ENCODE results near the gene IFI35. TPM values are rescaled to one million over a fixed set of nuclear protein-coding genes. Genes with fewer than 3 reads are reported as not detected.
A peak's percentile ranks its signal among the peaks of the same experiment; 100 is the strongest.
"Not testable (repeated sequence)": the region's sequence is repeated elsewhere in the genome, so short reads cannot be mapped to it uniquely, and the experiment has no call there.

IFI35 gene
- 10 to 100 TPM in 1 of 12 donors, 1 to 10 TPM in 10, not detected in 1; 3.0 to 15.5 (median 4.6) TPM for polyA plus RNA-seq (ENCODE audit: insufficient read length in 12 of 12)
- long read RNA-seq, donor 1, partial matches to known transcripts, result 17 of 23 reads
- long read RNA-seq, donor 1, other reads (novel, unspliced or antisense), result 0 of 23 reads
- long read RNA-seq, donor 2, partial matches to known transcripts, result 0 of 1 reads
- long read RNA-seq, donor 2, other reads (novel, unspliced or antisense), result 0 of 1 reads
- long read RNA-seq, donor 3, result 0 reads
- long read RNA-seq, donor 4, partial matches to known transcripts, result 0 of 3 reads
- long read RNA-seq, donor 4, other reads (novel, unspliced or antisense), result 0 of 3 reads
- long read RNA-seq, donor 5, partial matches to known transcripts, result 0 of 5 reads
- long read RNA-seq, donor 5, other reads (novel, unspliced or antisense), result 0 of 5 reads
- long read RNA-seq, donor 6, result 0 reads
- long read RNA-seq, donor 7, partial matches to known transcripts, result 0 of 1 reads
- long read RNA-seq, donor 7, other reads (novel, unspliced or antisense), result 0 of 1 reads
- long read RNA-seq, donor 8, partial matches to known transcripts, result 0 of 1 reads
- long read RNA-seq, donor 8, other reads (novel, unspliced or antisense), result 0 of 1 reads
- long read RNA-seq, donor 9, partial matches to known transcripts, result 0 of 1 reads
- long read RNA-seq, donor 9, other reads (novel, unspliced or antisense), result 0 of 1 reads
- long read RNA-seq, donor 10, partial matches to known transcripts, result 0 of 1 reads
- long read RNA-seq, donor 10, other reads (novel, unspliced or antisense), result 0 of 1 reads
- long read RNA-seq, donor 11, transcript IFI35-204 (7 exons, 1,232 nt), result major isoform, 6 of 7 reads
- long read RNA-seq, donor 11, partial matches to known transcripts, result 0 of 7 reads
- long read RNA-seq, donor 11, other reads (novel, unspliced or antisense), result 0 of 7 reads

- peak; percentile 84 for DNase-seq
These were observed at the start of gene IFI35 for GRCh38 chr17:43006639-43007551. Gene IFI35, plus strand, starts transcription at chr17:43006784. Its CDS starts 164 bp downstream, at chr17:43006948.

- peak; percentile 95 for DNase-seq
These were observed 42.2 kb upstream of the IFI35 start, which contains the start of gene AARSD1 for GRCh38 chr17:42964161-42964932. Gene AARSD1, minus strand, starts transcription at chr17:42964454. Its CDS starts 14 bp downstream, at chr17:42964440.

- DNase-seq, result no peak
These were observed 38.7 kb upstream of the IFI35 start for GRCh38 chr17:42967925-42968324.

- no peak for DNase-seq
These were observed 37.5 kb upstream of the IFI35 start for GRCh38 chr17:42969001-42969581.

GRCh38 chr17:42971589-42971988 is 35.0 kb upstream of the IFI35 start:
- no peak for DNase-seq

- not testable (repeated sequence) for DNase-seq
These were observed 33.3 kb upstream of the IFI35 start for GRCh38 chr17:42973323-42973722.

- DNase-seq, result no peak
These were observed 31.3 kb upstream of the IFI35 start for GRCh38 chr17:42975265-42975664.

GRCh38 chr17:42975701-42976100 is 30.9 kb upstream of the IFI35 start:
- DNase-seq, result not testable (repeated sequence)

- DNase-seq, result peak; percentile 47
These were observed 26.9 kb upstream of the IFI35 start, which contains the start of gene PTGES3L for GRCh38 chr17:42979511-42980273. Gene PTGES3L, minus strand, starts transcription at chr17:42980080. Its CDS starts 27 bp downstream, at chr17:42980053.

GRCh38 chr17:42980274-42980765 is 26.3 kb upstream of the IFI35 start, which contains the start of gene RUNDC1:
Gene RUNDC1, plus strand, starts transcription at chr17:42980565. Its CDS starts 12 bp downstream, at chr17:42980577.
- peak; percentile 87 for DNase-seq

GRCh38 chr17:42980766-42981397 is 25.7 kb upstream of the IFI35 start:
- peak; percentile 14 for DNase-seq

GRCh38 chr17:42982266-42982665 is 24.3 kb upstream of the IFI35 start:
- DNase-seq, result no peak

- no peak for DNase-seq
These were observed 21.4 kb upstream of the IFI35 start for GRCh38 chr17:42985225-42985624.

- DNase-seq, result no peak
These were observed 17.4 kb upstream of the IFI35 start for GRCh38 chr17:42989141-42989540.

- DNase-seq, result no peak
These were observed 16.6 kb upstream of the IFI35 start for GRCh38 chr17:42989726-42990652.

GRCh38 chr17:42991471-42991870 is 15.1 kb upstream of the IFI35 start:
- DNase-seq, result no peak

GRCh38 chr17:42992872-42993271 is 13.7 kb upstream of the IFI35 start:
- no peak for DNase-seq

Measured in muscle of arm (tissue), 14 donors.